ENCODE results near the gene ETV4.

The ETV4 gene

DNA sequence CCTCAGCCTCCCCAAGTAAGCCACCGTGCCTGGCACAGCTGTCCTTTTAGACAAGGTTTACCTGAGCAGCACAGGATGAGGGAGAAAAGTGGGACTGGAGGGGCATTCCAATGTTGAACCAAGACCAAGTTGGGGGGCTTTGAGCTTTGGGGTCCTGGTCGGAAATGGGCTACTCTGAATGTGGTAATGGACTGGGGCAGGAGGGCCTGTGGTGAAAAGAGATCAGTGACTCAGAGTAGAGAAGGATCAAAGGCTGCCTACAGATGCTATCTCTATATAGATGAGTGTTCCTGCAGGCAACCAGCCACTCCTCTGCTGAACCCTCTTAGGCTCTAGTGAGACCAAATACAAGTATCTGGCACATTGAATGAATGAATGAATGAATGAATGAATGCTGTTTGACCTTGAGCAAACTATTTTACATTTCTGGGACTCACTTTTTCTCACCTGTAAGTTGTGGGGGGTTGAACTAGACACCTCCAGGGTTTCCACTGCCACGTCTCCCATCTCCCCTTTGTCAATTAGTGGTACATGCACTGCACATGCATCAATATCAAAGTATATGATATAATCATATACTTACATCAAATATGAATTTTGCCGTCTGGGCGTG is 26.3 kb upstream of the ETV4 start:
- DNase-seq (ENCODE audit: low read depth in 2 of 2) = no peak

DNA sequence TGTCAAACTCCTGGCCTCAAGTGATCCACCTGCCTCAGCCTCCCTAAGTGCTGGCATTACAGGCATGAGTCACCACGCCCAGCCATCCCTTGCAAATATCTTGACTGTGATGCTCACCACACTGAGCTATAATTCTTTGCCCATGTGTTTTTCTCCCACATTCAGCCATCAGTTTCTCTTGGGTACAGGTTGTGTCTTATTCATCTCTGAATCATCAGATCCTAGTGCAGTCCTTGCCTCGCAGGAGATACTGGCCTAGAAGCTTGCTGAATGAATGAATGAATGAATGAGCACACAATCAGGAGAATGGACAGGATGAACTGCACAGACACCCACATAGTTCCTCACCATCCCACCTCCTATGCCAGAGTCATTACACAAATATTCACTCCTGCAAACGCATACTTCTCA is 24.4 kb upstream of the ETV4 start:
- no peak for DNase-seq (ENCODE audit: low read depth in 2 of 2)

DNA sequence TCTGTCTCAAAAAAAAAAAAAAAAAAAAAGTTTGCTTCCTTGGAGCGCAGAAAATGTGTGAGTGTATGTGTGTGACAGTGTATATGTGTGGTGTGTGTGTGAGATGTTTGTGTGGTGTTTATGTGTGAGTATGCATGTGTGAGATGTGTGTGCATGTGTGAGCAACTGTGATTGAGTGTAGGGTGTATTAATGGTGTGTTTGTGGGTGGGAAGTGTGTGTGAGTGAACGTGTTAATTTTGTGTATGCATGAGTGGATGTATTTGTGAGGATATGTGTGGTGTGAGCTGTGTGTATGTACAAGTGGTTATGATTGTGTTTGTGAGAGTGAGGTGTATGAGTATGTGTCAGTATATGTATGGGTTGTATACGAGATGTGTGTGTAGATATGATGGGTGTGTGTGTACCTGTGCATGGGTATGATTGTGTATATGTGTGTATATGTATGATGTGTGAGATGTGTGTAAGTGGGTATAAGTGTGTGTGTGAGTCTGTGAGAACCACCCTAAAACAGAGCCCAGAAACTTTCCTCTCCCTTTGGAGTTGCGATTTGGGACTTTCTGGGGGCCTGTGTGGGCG is 22.5 kb upstream of the ETV4 start:
- no peak for DNase-seq (ENCODE audit: low read depth in 2 of 2)

DNA sequence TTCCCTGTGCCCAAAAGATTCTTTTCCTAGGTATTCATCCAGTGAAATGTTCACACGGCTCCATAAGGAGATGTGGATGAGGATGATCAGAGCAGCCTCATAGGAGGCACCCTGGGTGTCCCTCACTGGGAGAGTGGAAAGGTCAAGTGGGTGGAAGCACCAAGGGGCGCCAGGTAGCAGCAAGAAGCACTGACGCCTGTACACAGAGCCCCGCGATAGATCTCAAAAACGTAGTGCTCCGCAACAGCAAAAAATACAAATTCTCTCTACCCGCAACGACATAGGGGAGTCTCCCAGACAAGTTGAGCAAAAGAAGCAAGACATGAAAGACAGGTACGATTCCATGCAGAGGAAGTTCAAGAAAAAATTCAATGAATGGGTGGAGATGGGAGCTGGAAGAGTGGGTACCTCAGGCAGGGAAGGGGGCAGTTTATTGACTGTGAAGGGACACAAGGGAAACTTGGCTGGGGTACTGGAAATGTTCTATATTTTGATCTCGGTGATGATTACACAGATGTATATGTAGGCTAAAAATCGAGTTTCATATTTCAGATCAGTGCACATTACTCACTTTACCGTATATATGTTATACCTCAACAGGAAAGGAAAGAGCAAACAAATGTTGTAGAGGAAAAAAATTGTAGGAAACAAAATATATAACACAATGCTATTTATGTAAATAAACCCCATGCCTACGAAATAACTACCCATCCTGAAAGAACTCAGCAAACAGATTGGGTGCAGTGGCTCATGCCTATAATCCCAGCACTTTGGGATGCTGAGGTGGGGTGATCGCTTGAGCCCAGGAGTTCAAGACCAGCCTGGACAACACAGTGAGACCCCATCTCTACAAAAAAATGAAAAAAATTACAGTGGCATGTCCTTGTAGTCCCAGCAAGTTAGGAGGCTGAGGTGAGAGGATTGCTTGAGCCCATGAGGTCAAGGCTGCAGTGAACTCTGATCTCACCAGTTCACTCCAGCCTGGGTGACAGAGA is 17.8 kb upstream of the ETV4 start:
- DNase-seq (ENCODE audit: low read depth in 2 of 2) = no peak

DNA sequence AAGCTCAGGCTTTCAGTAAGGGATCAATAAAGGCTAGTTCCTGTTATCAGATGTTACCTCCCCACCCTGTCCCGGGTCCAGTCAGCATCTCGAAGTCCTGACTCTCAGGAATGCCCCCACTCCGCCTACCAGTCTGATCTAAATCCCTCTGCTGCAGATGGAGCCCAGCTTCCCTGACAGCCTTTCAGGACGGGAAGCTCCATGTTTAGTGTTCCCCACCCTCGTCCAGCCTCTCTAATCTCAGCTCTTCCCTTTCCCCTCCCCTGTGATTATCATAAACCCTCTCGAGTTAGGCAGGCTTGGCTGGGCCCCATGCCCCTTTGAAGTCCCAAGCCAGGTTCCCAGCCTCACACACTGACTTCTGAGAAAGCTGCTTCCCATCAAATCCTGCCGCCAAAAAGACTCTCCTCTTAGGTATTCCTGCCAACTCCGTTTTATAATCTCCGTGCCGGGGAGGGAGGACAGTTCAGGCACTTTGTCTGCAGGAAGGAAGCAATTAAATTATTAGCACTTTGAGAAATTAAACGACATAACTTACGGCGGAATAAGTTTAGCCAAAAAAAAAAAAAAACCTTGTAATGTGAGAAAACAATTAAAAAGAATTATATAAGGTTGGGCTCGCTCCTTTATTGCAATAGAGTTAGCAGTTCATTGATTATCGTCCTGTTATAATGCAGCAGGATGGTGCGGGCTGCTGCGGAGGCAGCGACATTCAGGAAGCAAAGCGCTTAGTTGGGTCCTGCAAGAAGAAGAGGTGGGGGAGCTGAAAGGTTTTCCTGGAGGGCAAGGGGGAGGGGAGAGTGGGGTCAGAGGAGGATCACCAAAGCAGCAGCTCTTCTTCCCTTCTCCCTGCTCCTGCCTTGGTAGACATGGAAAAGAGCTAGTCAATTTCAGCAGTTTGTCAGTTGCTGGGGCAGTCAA is 16.8 kb upstream of the ETV4 start:
- DNase-seq (ENCODE audit: low read depth in 2 of 2) = no peak

DNA sequence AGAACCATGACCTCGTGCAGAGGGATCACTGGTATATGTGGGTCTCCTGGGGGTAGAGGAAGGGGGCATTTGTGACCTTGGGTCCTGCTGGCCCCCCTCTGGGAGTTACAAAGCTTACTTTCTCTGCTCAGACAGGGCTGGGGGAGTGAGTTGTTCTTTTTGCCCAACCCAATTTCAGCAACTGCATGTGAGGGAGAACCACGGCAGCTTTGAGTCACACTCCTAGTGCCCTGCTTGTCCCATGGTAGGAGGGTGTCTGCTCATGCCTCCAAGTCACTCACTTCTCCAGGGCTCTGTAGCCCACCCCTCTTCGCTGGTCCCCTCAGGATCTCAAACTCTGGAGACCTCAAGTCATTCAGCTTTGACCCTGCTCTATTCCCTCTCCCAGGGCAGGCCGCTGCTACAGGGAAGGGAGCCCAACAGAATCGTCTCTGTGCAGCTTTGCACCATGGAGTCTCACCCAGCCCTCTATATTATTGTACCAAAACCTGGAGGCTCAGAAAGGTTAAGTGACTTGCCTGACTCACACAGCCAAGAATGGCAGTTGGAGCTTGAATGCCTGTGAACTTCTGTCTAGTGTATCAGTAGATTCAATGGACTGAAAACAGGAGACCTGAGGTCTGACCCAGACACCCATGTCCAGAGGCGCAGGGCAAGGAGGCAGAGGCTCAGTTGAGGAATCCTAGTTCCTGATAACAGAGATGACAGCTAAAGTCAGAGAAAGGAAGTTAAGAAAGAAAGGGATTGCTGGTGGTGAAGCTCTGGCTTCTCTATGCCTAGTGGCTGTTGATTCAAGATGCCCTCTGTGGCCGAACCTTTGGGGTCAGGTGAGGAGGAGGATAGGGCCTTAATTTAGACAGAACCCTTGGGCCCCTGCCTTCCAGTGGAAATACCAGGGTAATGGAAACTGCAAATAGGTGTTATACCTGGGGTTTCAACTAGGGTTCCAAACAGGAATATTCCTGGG is 14.6 kb upstream of the ETV4 start:
- DNase-seq (ENCODE audit: low read depth in 2 of 2) = no peak

DNA sequence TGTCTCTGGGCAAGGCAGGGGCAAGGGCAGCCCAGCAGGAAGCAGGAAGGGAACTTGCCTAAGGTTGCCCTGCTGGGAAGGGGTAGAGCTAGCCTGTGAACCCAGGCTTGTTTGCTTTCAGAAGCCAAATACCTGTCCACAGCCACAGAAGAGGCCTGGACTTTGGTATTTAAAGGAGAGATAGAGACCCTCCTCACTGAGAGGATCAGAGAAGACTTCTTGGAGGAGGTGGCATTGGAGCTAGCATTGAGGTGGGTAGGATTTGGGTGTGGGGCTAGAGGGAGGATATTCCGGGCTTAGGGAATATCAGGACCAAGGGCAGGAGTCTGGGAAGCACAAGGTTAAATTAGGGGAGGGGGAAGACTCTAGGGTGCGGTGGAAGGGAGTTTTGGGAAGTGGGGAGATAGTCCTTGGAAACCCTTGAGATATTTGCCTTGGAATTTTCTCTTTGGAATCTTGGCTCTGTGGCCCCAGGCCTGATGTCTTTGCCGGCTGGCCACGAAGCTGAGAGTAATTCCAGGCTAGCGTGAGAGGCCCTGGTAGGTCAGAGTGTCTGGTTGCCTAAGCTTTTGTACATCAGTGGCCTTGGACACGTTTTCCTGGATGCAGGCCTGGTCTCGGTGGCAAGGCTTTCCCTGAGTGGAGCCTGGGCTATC is 13.1 kb upstream of the ETV4 start:
- DNase-seq (ENCODE audit: low read depth in 2 of 2) = no peak

DNA sequence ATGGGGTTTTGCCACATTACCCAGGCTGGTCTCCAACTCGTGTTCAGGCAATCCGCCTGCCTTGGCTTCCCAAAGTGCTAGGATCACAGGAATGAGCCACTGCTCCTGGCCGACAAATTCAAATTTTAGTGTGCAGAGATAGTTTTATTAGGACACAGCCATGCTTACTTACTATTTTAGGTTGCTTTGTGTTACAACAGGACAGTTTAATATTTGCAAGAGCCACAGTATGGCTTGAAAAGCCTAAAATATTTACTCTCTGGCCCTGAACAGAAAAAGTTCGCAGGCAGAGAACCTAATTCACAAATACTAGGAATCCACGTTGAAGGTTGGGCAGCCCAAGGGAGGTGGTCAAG is 12.6 kb upstream of the ETV4 start:
- no peak for DNase-seq (ENCODE audit: low read depth in 2 of 2)

DNA sequence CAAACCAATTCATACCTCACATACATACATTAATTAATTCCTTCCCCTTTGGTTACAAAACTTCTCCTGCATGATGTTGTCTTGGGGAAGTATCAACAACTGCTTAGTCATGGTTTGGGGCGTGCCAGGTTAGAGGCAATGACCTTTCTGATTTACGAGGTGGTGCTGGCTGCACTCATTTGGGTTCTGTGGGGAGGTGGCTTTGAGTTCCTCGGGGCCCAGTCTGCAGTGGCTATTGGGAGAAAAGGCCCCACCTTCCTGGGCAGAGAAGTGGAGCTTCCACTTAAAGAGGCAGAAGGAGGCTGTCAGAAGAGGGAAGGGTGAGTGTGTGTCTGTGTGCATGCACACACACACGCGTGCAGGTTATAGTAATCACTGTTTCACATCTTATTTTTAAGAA is 10.2 kb upstream of the ETV4 start:
- no peak for DNase-seq (ENCODE audit: low read depth in 2 of 2)

DNA sequence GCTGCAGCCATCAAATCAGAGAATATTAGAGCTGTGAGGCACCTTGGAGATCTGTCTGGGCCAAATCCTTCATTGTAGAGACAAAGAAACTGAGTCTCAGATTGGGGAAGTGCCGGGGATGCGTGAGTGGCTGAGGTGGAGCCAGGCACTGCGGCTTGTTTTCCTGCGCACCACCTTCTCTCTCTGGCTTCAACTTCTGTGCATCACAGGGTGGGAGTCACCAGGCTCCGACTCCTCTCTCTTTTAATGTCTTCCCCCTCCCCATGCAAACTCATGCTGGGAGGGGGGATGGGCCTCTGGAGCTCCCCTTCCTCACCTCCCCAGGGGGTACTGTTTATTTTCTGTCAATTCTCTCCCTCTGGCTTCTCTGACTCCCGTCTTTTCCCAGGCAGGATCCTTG is 8.7 kb upstream of the ETV4 start:
- DNase-seq (ENCODE audit: low read depth in 2 of 2) = no peak

DNA sequence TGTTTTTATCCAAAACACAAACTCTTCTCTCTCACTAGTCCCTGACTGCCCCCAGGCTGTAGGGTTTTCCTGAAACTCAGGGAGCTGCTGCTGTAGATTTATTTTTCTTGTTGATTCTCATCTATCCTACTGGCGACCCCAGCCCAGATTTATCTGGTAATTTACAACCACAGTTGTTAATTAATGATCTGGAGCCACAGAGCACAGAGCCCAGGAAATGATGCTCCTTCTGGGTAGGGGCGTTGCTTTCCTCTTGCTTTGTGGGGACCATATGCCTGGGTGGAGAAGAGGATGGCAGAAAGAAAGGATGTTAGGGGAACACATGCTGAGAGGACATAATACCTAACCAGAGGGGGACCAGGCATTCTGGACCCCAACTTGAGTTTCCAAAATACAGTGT is 7.4 kb upstream of the ETV4 start:
- DNase-seq (ENCODE audit: low read depth in 2 of 2) = no peak

DNA sequence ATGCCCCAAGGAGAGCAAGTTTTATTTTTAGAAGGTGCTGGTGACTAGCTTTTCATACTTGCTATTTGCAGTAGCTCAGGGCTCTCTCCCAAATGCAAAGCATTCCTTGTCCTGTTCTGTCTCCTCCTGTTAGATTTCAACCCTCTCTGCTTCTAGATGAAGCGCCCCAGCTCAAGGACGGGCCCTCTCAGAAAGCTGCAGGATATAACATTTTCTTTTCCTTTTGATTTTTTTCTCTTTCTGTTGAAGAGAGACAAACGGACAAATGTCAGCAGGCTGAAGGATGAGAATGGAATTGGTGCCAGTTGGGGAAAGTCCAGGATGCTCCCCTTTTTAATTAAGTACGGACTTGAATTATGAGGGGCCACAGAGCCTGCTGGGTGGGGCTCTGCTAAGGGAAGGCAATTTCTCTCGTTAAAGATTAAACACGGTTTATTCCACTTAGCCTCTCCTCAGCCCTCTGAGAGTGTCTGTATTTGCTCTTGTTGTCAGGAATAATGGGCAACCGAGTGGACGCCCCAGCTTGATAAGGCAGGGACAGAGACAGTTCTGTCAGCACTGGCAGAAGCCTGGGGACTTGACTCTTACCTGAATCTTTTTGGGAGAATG is 6.2 kb upstream of the ETV4 start:
- DNase-seq (ENCODE audit: low read depth in 2 of 2) = no peak

DNA sequence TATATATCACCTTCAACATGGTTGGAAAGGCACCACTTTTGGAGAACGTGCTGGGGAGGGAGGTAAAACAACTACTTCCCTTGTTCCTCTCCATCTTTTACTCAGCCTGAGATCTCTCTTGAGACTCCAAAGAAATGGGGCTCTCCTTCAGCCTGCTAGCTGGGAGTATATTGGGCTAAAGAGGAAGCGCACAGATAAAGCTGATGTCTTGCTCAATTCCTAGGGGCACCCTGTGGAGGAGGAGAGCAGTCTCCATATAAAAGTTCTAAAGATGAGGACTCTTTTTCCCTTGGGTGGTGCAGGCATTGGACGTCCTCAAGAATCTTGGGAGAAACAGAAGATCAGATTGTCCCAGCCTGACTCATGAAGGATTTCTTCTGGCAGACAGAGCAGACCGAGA is 4.6 kb upstream of the ETV4 start:
- no peak for DNase-seq (ENCODE audit: low read depth in 2 of 2)

DNA sequence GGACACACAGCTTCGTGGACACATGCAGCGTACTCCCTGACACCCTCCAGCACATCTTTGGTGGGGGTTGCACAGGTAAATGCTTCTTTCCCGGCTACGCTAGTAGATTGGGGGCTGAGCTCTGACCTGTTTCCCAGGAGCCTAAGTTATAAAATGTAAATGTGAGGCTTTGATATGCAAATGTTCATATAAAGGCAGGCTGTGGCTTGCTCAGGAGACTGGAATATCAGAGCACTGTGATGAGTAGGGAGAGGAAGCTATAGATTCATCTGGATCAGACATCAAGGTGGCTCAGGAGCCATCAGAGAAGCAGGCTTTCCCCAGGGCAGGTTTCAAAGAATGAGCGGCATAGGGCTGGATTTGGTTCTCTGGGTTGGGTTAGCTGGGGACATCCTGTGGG is 3.4 kb upstream of the ETV4 start:
- DNase-seq (ENCODE audit: low read depth in 2 of 2) = no peak

DNA sequence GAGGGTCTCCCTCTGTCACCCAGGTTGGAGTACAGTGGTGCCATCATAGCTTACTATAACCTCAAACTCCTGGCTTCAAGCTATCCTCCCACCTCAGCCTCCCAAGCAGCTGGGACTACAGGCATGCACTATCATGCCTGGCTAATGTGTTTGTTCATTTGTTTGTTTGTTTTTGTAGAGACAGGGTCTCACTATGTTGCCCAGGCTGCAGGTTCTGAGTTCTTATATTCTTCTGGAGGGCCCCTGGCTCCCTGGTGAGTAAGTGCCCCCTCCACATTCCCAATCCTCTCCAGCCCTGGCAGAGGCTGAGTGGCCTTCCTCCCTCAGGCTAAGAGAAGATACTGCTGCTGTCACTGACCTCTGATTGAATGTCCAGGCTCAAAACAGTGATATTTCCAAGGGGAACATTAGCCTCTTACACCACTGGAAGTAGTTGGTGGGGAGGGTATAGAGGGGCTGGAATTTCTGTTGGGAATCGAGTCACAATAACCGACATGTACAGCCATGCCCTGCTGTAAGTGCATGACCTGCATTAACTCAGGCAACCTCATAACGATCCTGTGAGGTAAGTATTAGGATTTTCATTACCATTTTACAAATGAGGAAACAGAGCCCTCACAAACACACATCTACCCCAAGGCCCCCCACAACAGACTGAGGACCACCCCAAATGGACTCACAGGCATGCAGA is 2.7 kb upstream of the ETV4 start:
- DNase-seq (ENCODE audit: low read depth in 2 of 2) = no peak

DNA sequence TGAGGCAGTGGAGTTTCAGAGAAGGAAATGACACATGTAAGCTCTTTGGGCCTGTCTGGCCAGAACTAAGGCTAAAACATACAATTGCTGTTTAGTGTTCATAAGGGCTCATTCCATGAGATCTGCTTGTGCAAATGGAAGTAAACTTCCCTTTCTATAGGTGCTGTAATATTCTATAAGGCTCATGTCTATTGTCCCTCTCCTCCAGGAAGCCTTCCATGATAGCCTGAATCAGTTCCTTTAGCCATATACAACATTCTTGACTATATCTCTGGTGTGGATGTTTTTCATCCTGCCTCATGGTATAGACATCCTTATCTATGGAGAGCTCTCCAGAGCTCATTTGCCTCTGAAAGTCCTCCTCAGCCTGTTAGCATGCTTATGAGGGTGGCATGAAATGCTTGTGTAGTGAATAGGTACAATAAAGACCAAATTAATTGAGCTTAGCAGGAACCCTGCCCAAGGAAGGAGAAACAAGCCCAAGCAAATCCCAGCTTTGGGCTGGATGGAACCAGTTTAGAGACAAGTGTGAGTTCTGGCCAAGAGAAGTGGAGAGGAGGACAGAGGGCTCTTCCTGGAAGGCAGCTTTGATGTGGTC is 1.6 kb upstream of the ETV4 start:
- no peak for DNase-seq (ENCODE audit: low read depth in 2 of 2)

DNA sequence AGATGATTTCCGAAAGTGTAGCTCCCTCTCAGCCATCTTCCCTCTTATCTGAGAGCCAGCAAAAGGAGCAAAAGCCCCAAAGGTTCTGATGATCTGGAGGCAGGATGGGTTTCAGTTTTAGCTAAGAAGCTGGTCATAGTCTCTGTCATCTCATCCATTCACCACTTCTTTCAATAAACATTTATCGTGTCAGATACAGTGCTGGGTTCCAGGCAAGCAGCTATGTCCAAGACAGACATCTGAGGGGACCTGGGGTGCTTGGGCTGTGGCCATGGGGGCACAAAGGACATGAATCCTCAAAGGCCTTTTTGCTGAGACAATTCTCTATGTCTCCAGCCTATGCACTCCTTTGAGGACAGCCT is 1.0 kb upstream of the ETV4 start:
- no peak for DNase-seq (ENCODE audit: low read depth in 2 of 2)

DNA sequence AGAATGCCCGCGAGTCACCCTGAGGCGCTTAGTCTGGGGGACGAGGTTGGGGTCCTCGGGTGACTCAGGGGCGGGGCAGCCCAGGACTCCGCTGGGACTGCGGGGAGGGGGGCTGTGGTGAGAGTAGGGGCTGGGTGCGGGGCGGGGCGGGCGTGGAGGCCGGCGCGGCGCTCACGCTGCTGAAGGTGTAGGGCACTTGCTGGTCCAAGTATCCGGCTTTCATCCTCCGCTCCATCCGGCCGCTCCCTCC is 832 bp downstream of the ETV4 start:
- peak in 1 of 2 donors; percentile 14 for DNase-seq (ENCODE audit: low read depth in 2 of 2)

Data from stimulated activated CD8-positive, alpha-beta memory T cell treated with anti-CD3 and anti-CD28 coated beads, Interleukin-7, amount 100 ng/mL, for 4 hours (primary cell).